MM.1S (cell line): ENCODE data around the gene BACH2.

Source experiments
- DNase-seq: peaks from one replicate; pipeline ENCODE4 v3.0.0-alpha.2; 2015
- H2AFZ ChIP-seq: fragments of 300-600 bp; sonication (generic); 2 replicates; pipeline ENCODE4 v1.6.0; 2016; ENCODE audit warnings: antibody characterized with exemption, low read length
- H3F3A ChIP-seq: fragments of 300-600 bp; sonication (generic); 2 replicates; pipeline ENCODE4 v1.6.1; 2016; ENCODE audit warnings: mild to moderate bottlenecking, antibody characterized with exemption, low read length, moderate library complexity, mixed read lengths; ENCODE audit not compliant: insufficient read depth
- H3K27ac ChIP-seq: fragments of 300-600 bp; sonication (generic); 2 replicates; pipeline ENCODE4 v1.5.1; 2016; ENCODE audit warnings: mild to moderate bottlenecking, low read length
- H3K27me3 ChIP-seq: fragments of 300-600 bp; sonication (generic); replicated peaks from 2 replicates; pipeline ENCODE4 v1.6.0; 2016; ENCODE audit warnings: low read length; ENCODE audit not compliant: insufficient read depth
- H3K36me3 ChIP-seq: fragments of 300-600 bp; sonication (generic); replicated peaks from 2 replicates; pipeline ENCODE4 v1.6.1; 2016; ENCODE audit warnings: mild to moderate bottlenecking, low read length, mixed read lengths; ENCODE audit not compliant: insufficient read depth
- H3K4me1 ChIP-seq: fragments of 300-600 bp; sonication (generic); 2 replicates; pipeline ENCODE4 v1.6.1; 2016; ENCODE audit warnings: low read length, mixed read lengths
- H3K4me2 ChIP-seq: fragments of 300-600 bp; sonication (generic); 2 replicates; pipeline ENCODE4 v1.6.0; 2016; ENCODE audit warnings: low read depth, low read length
- H3K4me3 ChIP-seq: fragments of 300-600 bp; sonication (generic); 2 replicates; pipeline ENCODE4 v1.5.1; 2016; ENCODE audit warnings: low read length, mixed read lengths
- H3K79me2 ChIP-seq: fragments of 300-600 bp; sonication (generic); 2 replicates; pipeline ENCODE4 v1.6.1; 2016; ENCODE audit warnings: mixed run types, low read length, mixed read lengths
- H3K9ac ChIP-seq: fragments of 300-600 bp; sonication (generic); 2 replicates; pipeline ENCODE4 v1.6.1; 2016; ENCODE audit warnings: low read length, mixed read lengths
- H3K9me2 ChIP-seq: fragments of 300-600 bp; sonication (generic); replicated peaks from 2 replicates; pipeline ENCODE4 v1.6.1; 2016; ENCODE audit warnings: mild to moderate bottlenecking, low read length, mixed read lengths; ENCODE audit not compliant: insufficient read depth
- H3K9me3 ChIP-seq: fragments of 300-600 bp; sonication (generic); replicated peaks from 2 replicates; pipeline ENCODE4 v1.6.1; 2016; ENCODE audit warnings: mild to moderate bottlenecking, low read length, mixed read lengths; ENCODE audit not compliant: insufficient read depth
- H4K20me1 ChIP-seq: fragments of 300-600 bp; sonication (generic); 2 replicates; pipeline ENCODE4 v1.6.1; 2016; ENCODE audit warnings: mild to moderate bottlenecking, low read length, moderate library complexity, mixed read lengths; ENCODE audit not compliant: insufficient read depth
- CTCF ChIP-seq: fragments of 300-600 bp; sonication (generic); IDR thresholded peaks from 2 replicates; pipeline ENCODE4 v1.5.1; 2016; ENCODE audit warnings: antibody characterized with exemption, low read length, mixed read lengths
- EZH2 ChIP-seq: fragments of 300-600 bp; sonication (generic); optimal IDR thresholded peaks from 2 replicates; pipeline ENCODE3; 2017; ENCODE audit warnings: low read depth, mild to moderate bottlenecking, antibody characterized with exemption, low read length, mixed read lengths
- EZH2phosphoT487 ChIP-seq: fragments of 300-600 bp; sonication (generic); IDR thresholded peaks from 2 replicates; pipeline ENCODE4 v1.6.1; 2018; ENCODE audit warnings: antibody characterized with exemption, low read length

Gene BACH2

GRCh38 chr6:90179190-90180169 is 117.2 kb downstream of the BACH2 start:
- peak; percentile 24 for DNase-seq
- Histone ChIP-seq H3K4me3 (no peak overlapping the region), H3K4me1 (peaks cover 8% of the 10 kb centered on the region; the same call in 1 of the 2 replicates), H2AFZ (no peak overlapping the region), H3K9me3 (no peaks in the 10 kb centered on the region), H3K79me2 (no peaks in the 10 kb centered on the region), H3K36me3 (no peaks in the 10 kb centered on the region), H3K9ac (no peak overlapping the region), H4K20me1 (no peaks in the 10 kb centered on the region), H3K4me2 (no peak overlapping the region), H3K27me3 (no peaks in the 10 kb centered on the region), H3F3A (no peaks in the 10 kb centered on the region), H3K9me2 (no peaks in the 10 kb centered on the region), H3K27ac (no peak overlapping the region)
- TF ChIP-seq CTCF (peak; percentile 56), EZH2phosphoT487 (no peak)

GRCh38 chr6:90178384-90178855 is 118.2 kb downstream of the BACH2 start:
- Histone ChIP-seq H3K4me1 (peaks cover 8% of the 10 kb centered on the region; the same call in 1 of the 2 replicates), H3F3A (no peaks in the 10 kb centered on the region), H2AFZ (no peak overlapping the region), H3K79me2 (no peaks in the 10 kb centered on the region), H3K9ac (no peak overlapping the region), H3K36me3 (no peaks in the 10 kb centered on the region), H3K4me2 (no peak overlapping the region), H4K20me1 (no peaks in the 10 kb centered on the region), H3K27me3 (no peaks in the 10 kb centered on the region), H3K9me2 (no peaks in the 10 kb centered on the region), H3K4me3 (no peak overlapping the region), H3K9me3 (no peaks in the 10 kb centered on the region), H3K27ac (no peak overlapping the region)
- TF ChIP-seq CTCF, result no peak
- no peak for TF ChIP-seq EZH2phosphoT487
- TF ChIP-seq EZH2, result no peak
- DNase-seq, result no peak

GRCh38 chr6:90177544-90178383 is 118.9 kb downstream of the BACH2 start:
- Histone ChIP-seq H3K9me3 (no peaks in the 10 kb centered on the region), H3K79me2 (no peaks in the 10 kb centered on the region), H3K27ac (no peak overlapping the region), H3K4me3 (no peak overlapping the region), H3K36me3 (no peaks in the 10 kb centered on the region), H2AFZ (no peak overlapping the region), H4K20me1 (no peaks in the 10 kb centered on the region), H3K4me2 (no peak overlapping the region), H3K27me3 (no peaks in the 10 kb centered on the region), H3K4me1 (peaks cover 8% of the 10 kb centered on the region; the same call in 1 of the 2 replicates), H3K9ac (no peak overlapping the region), H3K9me2 (no peaks in the 10 kb centered on the region), H3F3A (no peaks in the 10 kb centered on the region)
- no peak for TF ChIP-seq EZH2phosphoT487
- no peak for TF ChIP-seq EZH2
- TF ChIP-seq CTCF, result no peak
- no peak for DNase-seq
